HG02870 (cell line): ENCODE data around the gene TAF11L13.
"Not testable (repeated sequence)": the region's sequence is repeated elsewhere in the genome, so short reads cannot be mapped to it uniquely, and the experiment has no call there.

ENCODE experiments used
- ATAC-seq: cut with Tn5 transposase; IDR thresholded peaks from one replicate; pipeline ENCODE4 v1.9.1; 2021; ENCODE audit warnings: mild to moderate bottlenecking, moderate library complexity; ENCODE audit not compliant: unreplicated experiment

TAF11L13 gene

DNA sequence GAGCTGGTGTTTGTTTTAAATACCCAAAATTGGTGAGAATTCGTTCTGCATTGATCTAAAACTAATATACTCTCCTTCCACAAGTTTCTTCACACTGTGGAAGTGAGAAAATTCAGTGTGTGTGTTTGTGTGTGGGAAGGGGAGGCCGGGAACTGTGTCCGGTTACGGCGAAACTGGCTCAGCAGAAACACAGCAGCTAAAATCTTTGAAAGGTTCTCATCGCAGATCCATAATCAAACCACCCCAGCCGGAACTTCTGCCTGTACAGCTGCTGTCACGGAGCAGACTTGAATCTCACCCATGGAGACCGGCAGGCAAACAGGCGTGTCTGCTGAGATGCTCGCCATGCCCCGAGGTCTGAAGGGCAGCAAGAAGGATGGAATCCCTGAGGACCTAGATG lies at the start of gene TAF11L13:
Gene TAF11L13, plus strand, starts transcription at position 301 of the 400 bp plus-strand sequence.
- ATAC-seq = not testable (repeated sequence)

DNA sequence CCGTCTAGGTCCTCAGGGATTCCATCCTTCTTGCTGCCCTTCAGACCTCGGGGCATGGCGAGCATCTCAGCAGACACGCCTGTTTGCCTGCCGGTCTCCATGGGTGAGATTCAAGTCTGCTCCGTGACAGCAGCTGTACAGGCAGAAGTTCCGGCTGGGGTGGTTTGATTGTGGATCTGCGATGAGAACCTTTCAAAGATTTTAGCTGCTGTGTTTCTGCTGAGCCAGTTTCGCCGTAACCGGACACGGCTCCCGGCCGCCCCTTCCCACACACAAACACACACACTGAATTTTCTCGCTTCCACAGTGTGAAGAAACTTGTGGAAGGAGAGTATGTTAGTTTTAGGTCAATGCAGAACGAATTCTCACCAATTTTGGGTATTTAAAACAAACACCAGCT lies 46.2 kb upstream of the TAF11L13 start, which contains the start of gene TAF11L7:
Gene TAF11L7, minus strand, starts transcription at position 101 of the 400 bp plus-strand sequence.
- ATAC-seq = not testable (repeated sequence)

DNA sequence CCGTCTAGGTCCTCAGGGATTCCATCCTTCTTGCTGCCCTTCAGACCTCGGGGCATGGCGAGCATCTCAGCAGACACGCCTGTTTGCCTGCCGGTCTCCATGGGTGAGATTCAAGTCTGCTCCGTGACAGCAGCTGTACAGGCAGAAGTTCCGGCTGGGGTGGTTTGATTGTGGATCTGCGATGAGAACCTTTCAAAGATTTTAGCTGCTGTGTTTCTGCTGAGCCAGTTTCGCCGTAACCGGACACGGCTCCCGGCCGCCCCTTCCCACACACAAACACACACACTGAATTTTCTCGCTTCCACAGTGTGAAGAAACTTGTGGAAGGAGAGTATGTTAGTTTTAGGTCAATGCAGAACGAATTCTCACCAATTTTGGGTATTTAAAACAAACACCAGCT lies 41.0 kb upstream of the TAF11L13 start, which contains the start of gene TAF11L8:
Gene TAF11L8, minus strand, starts transcription at position 101 of the 400 bp plus-strand sequence.
- ATAC-seq = not testable (repeated sequence)

DNA sequence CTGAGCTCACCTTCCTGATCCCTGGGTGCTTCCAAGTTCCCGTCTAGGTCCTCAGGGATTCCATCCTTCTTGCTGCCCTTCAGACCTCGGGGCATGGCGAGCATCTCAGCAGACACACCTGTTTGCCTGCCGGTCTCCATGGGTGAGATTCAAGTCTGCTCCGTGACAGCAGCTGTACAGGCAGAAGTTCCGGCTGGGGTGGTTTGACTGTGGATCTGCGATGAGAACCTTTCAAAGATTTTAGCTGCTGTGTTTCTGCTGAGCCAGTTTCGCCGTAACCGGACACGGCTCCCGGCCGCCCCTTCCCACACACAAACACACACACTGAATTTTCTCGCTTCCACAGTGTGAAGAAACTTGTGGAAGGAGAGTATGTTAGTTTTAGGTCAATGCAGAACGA lies 37.6 kb upstream of the TAF11L13 start, which contains the start of gene TAF11L9:
Gene TAF11L9, minus strand, starts transcription at position 140 of the 400 bp plus-strand sequence.
- not testable (repeated sequence) for ATAC-seq

DNA sequence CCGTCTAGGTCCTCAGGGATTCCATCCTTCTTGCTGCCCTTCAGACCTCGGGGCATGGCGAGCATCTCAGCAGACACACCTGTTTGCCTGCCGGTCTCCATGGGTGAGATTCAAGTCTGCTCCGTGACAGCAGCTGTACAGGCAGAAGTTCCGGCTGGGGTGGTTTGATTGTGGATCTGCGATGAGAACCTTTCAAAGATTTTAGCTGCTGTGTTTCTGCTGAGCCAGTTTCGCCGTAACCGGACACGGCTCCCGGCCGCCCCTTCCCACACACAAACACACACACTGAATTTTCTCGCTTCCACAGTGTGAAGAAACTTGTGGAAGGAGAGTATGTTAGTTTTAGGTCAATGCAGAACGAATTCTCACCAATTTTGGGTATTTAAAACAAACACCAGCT lies 34.2 kb upstream of the TAF11L13 start, which contains the start of gene TAF11L10:
Gene TAF11L10, minus strand, starts transcription at position 101 of the 400 bp plus-strand sequence.
- not testable (repeated sequence) for ATAC-seq

DNA sequence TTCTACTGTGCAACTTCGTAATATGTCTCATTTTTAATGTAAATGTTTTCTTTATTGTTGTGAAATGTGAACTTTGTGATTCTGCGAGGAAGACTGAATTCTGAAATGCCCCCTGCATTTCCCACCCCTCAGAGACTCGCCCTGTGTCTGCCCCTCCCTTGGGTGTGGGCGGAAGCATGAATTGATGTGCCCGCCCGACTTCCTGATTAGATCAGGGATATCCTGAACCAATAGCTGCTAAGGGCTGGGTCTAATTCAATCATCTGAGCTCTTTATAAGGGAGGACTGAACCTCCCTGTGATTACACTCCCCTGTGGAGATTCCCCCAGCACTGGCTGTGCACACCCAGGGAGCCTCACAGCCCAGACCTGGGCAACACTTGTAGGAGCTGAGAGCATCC lies 28.0 kb upstream of the TAF11L13 start, which contains the start of gene TAF11L11:
Gene TAF11L11, plus strand, starts transcription at position 304 of the 400 bp plus-strand sequence.
- not testable (repeated sequence) for ATAC-seq

DNA sequence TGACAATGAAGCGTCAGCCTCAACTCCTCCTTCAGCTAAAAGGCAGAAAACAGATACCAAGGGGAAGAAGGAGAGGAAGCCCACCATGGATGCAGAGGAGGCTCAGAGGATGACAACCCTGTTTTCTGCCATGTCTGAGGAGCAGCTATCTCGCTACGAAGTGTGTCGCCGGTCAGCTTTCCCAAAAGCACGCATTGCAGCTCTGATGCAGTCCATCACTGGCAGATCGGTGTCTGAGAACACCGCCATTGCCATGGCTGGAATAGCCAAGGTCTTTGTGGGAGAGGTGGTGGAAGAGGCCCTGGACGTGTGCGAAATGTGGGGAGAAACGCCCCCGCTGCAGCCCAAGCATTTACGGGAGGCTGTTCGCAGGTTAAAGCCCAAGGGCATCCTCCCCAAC lies 26.9 kb upstream of the TAF11L13 start:
- ATAC-seq = no peak

DNA sequence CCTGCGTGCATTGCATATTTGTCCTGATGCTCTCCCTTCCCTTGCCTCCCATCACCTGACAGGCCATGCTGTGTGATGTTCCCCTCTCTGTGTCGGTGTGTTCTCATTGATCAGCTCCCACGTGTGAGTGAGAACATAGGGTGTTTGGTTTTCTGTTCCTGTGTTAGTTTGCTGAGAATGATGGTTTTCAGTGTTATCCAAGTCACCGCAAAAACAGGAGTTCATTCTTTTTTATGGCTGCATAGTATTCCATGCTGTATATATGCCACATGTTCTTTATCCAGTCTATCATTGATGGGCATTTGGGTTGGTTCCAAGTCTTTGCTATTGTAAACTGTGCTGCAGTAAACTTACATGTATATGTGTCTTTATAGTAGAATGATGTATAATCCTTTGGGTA lies 24.4 kb upstream of the TAF11L13 start:
- not testable (repeated sequence) for ATAC-seq

DNA sequence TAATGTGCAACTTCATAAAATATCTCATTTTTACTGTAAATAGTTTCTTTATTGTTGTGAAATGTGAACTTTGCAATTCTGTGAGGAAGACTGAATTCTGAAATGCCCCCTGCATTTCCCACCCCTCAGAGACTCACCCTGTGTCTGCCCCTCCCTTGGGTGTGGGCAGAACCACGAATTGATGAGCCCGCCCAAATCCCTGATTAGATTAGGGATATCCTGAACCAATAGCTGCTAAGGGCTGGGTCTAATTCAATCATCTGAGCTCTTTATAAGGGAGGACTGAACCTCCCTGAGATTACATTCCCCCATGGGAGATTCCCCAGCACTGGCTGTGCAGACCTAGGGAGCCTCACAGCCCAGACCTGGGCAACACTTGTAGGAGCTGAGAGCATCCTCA lies 21.8 kb upstream of the TAF11L13 start, which contains the start of gene TAF11L12:
Gene TAF11L12, plus strand, starts transcription at position 301 of the 400 bp plus-strand sequence.
- ATAC-seq = not testable (repeated sequence)

DNA sequence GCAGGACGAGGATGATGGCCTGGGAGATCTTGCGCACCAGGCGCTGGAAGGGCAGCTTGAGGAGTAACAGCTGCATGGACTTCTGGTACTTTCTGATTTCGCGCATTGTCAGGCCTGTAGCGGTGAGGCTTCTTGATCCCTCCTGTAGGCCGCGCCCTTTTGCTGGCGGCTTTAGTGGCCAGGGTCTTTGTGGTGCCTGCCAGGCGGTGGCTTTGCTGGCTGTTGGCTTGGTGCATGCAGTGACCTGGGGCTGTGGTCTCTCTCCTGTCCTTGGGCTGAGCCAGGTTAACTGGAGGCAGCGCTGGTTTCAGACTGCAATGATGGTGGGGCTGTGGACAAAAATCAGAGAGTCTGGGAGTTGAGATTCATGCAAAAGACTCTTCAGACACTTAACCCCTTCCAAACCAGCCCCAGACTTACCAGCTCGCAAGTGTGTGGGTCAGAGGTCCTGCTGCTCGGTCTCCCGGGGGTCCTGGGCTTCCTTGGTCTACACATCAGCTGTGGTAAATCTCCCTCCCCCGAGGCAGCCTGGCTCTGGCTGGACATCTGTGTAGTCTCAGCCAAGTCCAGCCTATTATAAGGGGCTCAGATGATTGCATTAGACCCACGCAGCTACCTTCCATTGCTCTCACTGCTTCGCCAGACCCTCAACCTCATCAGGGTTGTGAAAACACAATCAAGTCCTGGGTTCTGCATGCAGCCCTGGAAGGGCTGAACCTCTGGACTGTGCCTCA lies 16.8 kb upstream of the TAF11L13 start:
- ATAC-seq = no peak

DNA sequence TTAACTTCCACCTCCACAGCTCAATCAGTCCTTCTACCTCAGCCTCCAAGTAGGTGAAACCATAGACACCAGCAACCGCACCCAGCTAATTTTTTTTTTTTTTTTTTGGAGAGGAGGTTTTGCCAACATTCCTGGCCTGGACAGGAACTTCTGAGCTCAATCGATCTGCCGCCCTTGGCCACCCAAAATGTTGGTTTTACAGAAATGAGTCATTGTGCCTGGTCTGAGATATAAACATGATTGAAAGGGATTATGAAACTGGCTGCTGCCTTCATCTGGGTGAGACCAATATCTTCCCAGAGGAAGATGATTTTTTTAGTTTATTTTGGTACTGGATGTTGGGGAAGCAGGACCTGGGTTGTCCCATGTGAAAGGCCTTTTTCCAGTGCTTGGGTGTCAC lies 12.5 kb upstream of the TAF11L13 start:
- no peak for ATAC-seq

DNA sequence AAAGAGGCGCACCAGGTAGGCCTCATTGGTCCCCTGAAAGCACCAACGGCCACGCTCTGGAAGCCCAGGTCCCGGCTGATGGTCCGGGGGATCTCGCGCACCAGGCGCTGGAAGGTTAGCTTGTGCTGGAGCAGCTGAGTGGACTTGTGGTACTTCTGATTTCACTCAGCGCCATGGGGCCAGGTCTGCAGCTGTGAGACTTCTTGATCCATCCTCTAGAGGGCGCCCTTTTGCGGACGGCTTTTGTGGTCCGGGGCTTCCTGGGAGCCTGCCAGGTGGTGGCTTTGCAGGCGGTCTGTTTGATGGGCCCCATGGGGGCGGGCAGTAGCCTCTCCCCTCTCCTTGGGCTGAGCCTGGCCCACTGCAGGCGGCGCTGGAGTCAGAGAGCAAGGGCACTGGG lies 11.3 kb upstream of the TAF11L13 start:
- ATAC-seq = no peak

DNA sequence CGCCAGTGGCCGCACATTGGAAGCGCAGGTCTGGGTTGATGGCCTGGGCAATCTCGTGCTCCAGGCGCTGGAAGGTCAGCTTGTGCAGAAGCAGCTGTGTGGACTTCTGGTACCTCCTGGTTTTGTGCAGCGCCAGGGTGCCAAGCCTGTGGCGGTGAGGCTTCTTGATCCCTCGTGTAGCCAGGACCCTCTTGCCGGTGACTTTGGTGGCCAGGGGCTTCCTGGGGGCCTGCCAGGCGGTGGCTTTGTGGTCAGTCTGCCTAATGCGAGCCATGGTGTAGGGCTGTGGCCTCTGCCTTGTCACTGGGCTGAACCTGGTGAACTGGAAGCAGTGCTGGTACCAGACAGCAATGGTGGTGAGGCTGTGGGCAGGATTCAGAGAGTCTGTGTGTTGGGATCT lies 6.2 kb upstream of the TAF11L13 start:
- ATAC-seq = no peak

DNA sequence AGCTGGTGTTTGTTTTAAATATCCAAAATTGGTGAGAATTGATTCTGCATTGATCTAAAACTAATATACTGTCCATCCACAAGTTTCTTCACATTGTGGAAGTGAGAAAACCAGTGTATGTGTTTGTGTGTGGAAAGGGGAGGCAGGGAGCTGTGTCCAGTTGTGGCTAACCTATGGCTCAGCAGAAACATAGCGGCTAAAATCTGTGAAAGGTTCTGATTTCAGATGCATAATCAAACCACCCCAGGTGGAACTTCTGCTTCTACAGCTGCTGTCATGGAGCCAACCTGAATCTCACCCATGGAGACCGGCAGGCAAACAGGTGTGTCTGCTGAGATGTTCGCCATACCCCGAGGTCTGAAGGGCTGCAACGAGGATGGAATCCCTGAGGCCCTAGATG lies 2.3 kb downstream of the TAF11L13 start, which contains the start of gene TAF11L14:
Gene TAF11L14, plus strand, starts transcription at position 301 of the 400 bp plus-strand sequence.
- ATAC-seq = no peak

DNA sequence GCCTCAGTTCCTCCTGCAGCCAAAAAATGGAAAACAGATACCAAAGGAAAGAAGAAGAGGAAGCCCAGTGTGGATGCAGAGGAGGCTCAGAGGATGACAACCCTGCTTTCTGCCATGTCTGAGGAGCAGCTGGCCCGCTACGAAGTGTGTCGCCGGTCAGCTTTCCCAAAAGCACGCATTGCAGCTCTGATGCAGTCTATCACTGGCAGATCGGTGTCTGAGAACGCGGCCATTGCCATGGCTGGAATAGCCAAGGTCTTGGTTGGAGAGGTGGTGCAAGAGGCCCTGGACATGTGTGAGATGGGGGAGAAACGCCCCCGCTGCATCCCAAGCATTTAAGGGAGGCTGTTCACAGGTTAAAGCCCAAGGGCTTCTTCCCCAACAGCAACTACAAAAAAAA lies 17.3 kb downstream of the TAF11L13 start:
- not testable (repeated sequence) for ATAC-seq

DNA sequence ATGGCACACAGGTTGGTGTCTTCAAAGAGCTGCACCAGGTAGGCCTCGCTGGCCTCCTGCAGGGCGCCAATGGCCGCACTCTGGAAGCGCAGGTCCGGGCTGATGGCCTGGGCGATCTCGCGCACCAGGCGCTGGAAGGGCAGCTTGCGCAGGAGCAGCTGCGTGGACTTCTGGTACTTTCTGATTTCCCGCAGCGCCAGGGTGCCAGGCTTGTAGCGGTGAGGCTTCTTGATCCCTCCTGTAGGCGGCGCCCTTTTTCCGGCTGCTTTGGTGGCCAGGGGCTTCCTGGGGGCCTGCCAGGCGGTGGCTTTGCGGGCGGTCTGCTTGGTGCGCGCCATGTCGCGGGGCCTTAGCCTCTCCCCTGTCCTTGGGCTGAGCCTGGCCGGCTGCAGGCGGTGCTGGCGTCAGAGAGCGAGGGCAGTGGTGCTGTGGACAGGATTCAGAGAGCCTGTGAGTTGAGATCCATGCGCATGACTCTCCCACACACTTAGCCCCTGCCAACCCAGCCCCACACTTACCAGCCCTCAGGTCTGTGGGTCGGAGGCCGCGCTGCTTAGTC lies 23.4 kb downstream of the TAF11L13 start:
- ATAC-seq = not testable (repeated sequence)

DNA sequence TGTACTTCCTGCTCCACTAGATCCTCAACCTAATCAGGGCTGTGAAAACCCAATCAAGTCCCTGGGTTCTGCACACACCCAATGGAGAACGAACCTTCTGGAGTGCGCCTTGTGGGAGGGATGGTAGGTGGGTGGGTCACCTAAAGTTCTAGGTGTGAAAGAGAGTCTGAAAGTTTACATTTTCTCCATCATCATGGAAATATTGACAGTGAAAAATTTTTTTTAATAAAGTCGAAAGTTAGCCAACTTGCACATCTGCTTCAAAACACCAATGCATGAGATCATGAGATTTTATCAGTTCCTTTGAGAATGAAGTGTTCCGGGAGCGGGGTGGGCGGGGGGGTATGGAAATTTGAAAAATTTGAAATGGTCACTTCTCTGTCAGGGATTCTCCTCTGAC lies 24.0 kb downstream of the TAF11L13 start:
- ATAC-seq = no peak

DNA sequence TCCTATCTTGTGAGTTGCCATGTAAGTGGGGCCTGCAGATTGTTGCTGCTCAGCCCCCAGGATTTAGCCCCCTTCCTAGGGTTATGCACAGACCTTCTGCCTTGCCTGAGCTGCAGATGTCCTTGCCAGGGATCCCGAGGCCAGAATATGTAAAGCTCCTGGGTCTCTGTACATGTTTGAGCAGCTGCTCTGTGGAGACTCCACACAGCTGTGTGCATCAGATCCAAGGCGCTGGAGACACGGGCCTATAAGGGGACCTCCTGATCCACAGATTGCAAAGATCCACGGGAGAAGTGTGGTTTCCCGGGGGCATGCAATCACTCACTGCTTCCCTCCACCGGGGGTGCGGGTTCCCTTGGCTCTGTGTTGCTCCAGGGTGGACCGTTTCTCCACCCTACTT lies 31.3 kb downstream of the TAF11L13 start:
- ATAC-seq = no peak

DNA sequence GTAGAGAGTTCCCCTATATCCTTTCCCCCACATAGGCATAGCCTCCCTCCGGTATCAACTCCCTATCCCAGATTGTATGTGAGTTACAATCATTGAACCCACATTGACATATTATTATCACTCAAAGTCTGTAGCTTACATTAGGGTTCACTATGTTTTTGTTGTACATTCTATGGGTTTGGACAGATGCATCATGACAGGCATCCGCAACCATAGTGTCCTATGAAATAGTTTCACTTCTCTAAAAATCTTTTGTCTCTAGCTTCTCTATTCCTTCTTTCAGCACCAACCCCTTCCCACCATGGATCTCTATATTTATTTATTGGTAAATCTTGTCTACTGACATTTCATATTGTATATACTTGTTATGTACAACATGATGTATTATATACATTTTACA lies 33.9 kb downstream of the TAF11L13 start:
- ATAC-seq = no peak

DNA sequence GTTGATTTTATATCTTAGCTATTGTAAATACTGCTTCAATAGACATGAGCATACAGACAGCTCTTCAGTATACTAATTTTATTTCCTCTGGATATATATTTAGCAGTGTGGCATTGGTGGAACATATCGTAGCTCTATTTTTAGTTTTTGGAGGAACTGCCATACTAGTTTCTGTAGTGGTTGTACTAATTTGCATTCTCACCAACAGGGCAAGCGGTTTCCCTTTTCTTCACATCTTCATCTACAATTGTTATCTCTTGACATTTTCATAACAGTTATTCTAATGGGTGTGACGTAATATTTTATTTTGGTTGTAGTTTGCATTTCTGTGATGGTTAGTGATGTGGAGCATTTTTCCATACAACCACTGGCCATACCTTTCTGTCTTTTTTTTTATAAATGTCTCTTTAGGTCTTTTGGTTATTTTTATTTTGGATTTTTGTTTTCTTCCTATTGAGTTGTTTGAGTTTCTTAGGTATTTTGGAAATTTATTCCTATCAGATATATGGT lies 34.9 kb downstream of the TAF11L13 start:
- ATAC-seq = no peak

DNA sequence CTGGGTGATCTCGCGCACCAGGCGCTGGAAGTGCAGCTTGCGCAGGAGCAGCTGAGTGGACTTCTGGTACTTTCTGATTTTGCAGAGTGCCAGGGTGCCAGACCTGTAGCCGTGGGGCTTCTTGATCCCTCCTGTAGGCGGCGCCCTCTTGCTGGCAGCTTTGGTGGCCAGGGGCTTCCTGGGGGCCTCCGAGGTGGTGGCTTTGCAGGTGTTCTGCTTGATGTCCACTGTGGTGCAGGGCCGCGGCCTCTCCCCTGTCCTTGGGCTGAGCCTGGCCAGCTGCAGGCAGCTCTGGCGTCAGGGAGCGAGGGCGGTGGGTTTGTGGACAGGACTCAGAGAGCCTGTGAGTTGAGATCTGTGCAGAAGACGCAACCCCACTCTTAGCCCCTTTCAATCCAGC lies 38.5 kb downstream of the TAF11L13 start:
- ATAC-seq = no peak
